ENCODE data around the gene ABCD2.
A peak's percentile ranks its signal among the peaks of the same experiment; 100 is the strongest.
"Not testable (repeated sequence)": the region's sequence is repeated elsewhere in the genome, so short reads cannot be mapped to it uniquely, and the experiment has no call there.

Gene ABCD2

GRCh38 chr12:39612250-39612649, 7.4 kb downstream of the ABCD2 start:
- DNase-seq (ENCODE audit: low spot score): no peak

GRCh38 chr12:39611818-39612217, 7.8 kb downstream of the ABCD2 start:
- no peak for DNase-seq (ENCODE audit: low spot score)

- DNase-seq (ENCODE audit: low spot score): no peak
Measured at GRCh38 chr12:39610436-39611025, 9.1 kb downstream of the ABCD2 start.

GRCh38 chr12:39606712-39607423, 12.7 kb downstream of the ABCD2 start:
- DNase-seq (ENCODE audit: low spot score): no peak

GRCh38 chr12:39605996-39606395, 13.6 kb downstream of the ABCD2 start:
- no peak for DNase-seq (ENCODE audit: low spot score)

- DNase-seq (ENCODE audit: low spot score): no peak
Measured at GRCh38 chr12:39605501-39605900, 14.1 kb downstream of the ABCD2 start.

GRCh38 chr12:39603065-39603464, 16.5 kb downstream of the ABCD2 start:
- DNase-seq (ENCODE audit: low spot score): no peak

GRCh38 chr12:39601951-39602350, 17.7 kb downstream of the ABCD2 start:
- DNase-seq (ENCODE audit: low spot score): not testable (repeated sequence)

GRCh38 chr12:39595928-39596327, 23.7 kb downstream of the ABCD2 start:
- no peak for DNase-seq (ENCODE audit: low spot score)

GRCh38 chr12:39592295-39592694, 27.3 kb downstream of the ABCD2 start:
- DNase-seq (ENCODE audit: low spot score): peak; percentile 7

- DNase-seq (ENCODE audit: low spot score): no peak
Measured at GRCh38 chr12:39588348-39588747, 31.3 kb downstream of the ABCD2 start.

- peak; percentile 18 for DNase-seq (ENCODE audit: low spot score)
Measured at GRCh38 chr12:39587225-39587624, 32.4 kb downstream of the ABCD2 start.

- DNase-seq (ENCODE audit: low spot score): no peak
Measured at GRCh38 chr12:39586816-39587215, 32.8 kb downstream of the ABCD2 start.

- peak; percentile 28 for DNase-seq (ENCODE audit: low spot score)
Measured at GRCh38 chr12:39581592-39581991, 38.0 kb downstream of the ABCD2 start.

GRCh38 chr12:39575498-39575875, 44.1 kb downstream of the ABCD2 start:
- no peak for DNase-seq (ENCODE audit: low spot score)

- DNase-seq (ENCODE audit: low spot score): no peak
Measured at GRCh38 chr12:39574785-39575497, 44.7 kb downstream of the ABCD2 start.

- DNase-seq (ENCODE audit: low spot score): no peak
Measured at GRCh38 chr12:39574378-39574777, 45.2 kb downstream of the ABCD2 start.

- no peak for DNase-seq (ENCODE audit: low spot score)
Measured at GRCh38 chr12:39573971-39574370, 45.6 kb downstream of the ABCD2 start.

GRCh38 chr12:39572551-39572950, 47.1 kb downstream of the ABCD2 start:
- no peak for DNase-seq (ENCODE audit: low spot score)

- no peak for DNase-seq (ENCODE audit: low spot score)
Measured at GRCh38 chr12:39571351-39571750, 48.3 kb downstream of the ABCD2 start.

GRCh38 chr12:39553476-39553875, 66.1 kb downstream of the ABCD2 start:
- DNase-seq (ENCODE audit: low spot score): no peak

- not testable (repeated sequence) for DNase-seq (ENCODE audit: low spot score)
Measured at GRCh38 chr12:39544211-39544610, 75.4 kb downstream of the ABCD2 start.

GRCh38 chr12:39541471-39541870, 78.1 kb downstream of the ABCD2 start:
- DNase-seq (ENCODE audit: low spot score): no peak
